Measurements from ENCODE around the gene CLDN24. TPM values are rescaled to one million over a fixed set of nuclear protein-coding genes. Genes with fewer than 3 reads are reported as not detected.

CLDN24 gene
- total RNA-seq, 1 experiment from 2014 or later = not detected

- intact Hi-C loops (cut with micrococcal nuclease; ENCODE audit: unreplicated experiment) = no loop called here
- DNase-seq (ENCODE audit: low read depth, low spot score) (no peak), ATAC-seq (no peak)
- no peaks in the 10 kb centered on the region for H3K9me3 ChIP-seq (ENCODE audit: control insufficient read depth, insufficient read depth, low read depth, low read length)
- no peak overlapping the region for H3K27ac ChIP-seq (ENCODE audit: low read length)
- peaks cover 12% of the 10 kb centered on the region for H3K36me3 ChIP-seq (ENCODE audit: control insufficient read depth, insufficient read depth, low read length)
- H3K4me3 ChIP-seq (ENCODE audit: low read depth in 2 of 2, low read length in 2 of 2) = no peak overlapping the region
- H3K27me3 ChIP-seq (ENCODE audit: control insufficient read depth, insufficient read depth, low read length) = no peaks in the 10 kb centered on the region
- in situ Hi-C loops (cut with HindIII; ENCODE audit: low pct_unique_long_range_greater_than_20kb, low sequenced_read_pairs) = no loop called here
- ChIA-PET POLR2A (no interaction called here), CTCF (no interaction called here)
- no TSS peak for BruUV-seq (replicated peaks)
- TF ChIP-seq POLR2AphosphoS5 (IDR thresholded peaks at IDR 0.05; ENCODE audit: low read depth, low read length) (no peak), CTCF (IDR thresholded peaks at IDR 0.05) (no peak), TCF7L2 (IDR thresholded peaks at IDR 0.05; ENCODE audit: low read depth, low read length) (no peak), SIN3A (IDR thresholded peaks at IDR 0.05; ENCODE audit: borderline replicate concordance, insufficient read depth, low read depth, low read length) (no peak)
- TF ChIP-seq, protein P1, sequence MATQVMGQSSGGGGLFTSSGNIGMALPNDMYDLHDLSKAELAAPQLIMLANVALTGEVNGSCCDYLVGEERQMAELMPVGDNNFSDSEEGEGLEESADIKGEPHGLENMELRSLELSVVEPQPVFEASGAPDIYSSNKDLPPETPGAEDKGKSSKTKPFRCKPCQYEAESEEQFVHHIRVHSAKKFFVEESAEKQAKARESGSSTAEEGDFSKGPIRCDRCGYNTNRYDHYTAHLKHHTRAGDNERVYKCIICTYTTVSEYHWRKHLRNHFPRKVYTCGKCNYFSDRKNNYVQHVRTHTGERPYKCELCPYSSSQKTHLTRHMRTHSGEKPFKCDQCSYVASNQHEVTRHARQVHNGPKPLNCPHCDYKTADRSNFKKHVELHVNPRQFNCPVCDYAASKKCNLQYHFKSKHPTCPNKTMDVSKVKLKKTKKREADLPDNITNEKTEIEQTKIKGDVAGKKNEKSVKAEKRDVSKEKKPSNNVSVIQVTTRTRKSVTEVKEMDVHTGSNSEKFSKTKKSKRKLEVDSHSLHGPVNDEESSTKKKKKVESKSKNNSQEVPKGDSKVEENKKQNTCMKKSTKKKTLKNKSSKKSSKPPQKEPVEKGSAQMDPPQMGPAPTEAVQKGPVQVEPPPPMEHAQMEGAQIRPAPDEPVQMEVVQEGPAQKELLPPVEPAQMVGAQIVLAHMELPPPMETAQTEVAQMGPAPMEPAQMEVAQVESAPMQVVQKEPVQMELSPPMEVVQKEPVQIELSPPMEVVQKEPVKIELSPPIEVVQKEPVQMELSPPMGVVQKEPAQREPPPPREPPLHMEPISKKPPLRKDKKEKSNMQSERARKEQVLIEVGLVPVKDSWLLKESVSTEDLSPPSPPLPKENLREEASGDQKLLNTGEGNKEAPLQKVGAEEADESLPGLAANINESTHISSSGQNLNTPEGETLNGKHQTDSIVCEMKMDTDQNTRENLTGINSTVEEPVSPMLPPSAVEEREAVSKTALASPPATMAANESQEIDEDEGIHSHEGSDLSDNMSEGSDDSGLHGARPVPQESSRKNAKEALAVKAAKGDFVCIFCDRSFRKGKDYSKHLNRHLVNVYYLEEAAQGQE (IDR thresholded peaks at IDR 0.05; ENCODE audit: insufficient read depth in 1 of 2, low read depth in 2 of 2, low read length in 1 of 2) = no peak
- H3K4me1 ChIP-seq (ENCODE audit: control insufficient read depth, insufficient read depth, low read length) = no peaks in the 10 kb centered on the region
Measured at GRCh38 chr4:183286590-183287308, 35.5 kb downstream of the CLDN24 start.

DNA sequence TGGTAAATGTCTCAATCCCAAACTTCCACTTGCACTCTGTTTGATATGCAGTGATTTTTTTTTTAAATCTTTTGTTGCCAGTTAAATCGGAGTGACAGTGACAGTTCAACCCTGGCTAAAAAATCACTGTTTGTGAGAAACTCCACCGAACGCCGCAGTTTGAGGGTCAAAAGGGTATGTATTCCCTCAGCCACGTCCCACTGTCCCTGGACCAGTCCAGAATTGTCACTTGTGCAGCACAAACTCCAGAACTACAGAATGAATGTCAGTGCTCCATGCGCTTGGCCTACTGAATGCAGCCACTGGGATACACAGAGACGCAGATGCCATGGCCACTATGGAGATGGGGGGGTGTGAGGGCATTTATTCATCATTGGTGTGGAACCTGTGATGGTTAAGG, 36.3 kb downstream of the CLDN24 start:
- Histone ChIP-seq H3K4me1 (ENCODE audit: control insufficient read depth, insufficient read depth, low read length) (no peaks in the 10 kb centered on the region), H3K36me3 (ENCODE audit: control insufficient read depth, insufficient read depth, low read length) (peaks cover 16% of the 10 kb centered on the region), H3K9me3 (ENCODE audit: control insufficient read depth, insufficient read depth, low read depth, low read length) (no peaks in the 10 kb centered on the region), H3K27ac (ENCODE audit: low read length) (no peak overlapping the region), H3K27me3 (ENCODE audit: control insufficient read depth, insufficient read depth, low read length) (no peaks in the 10 kb centered on the region), H3K4me3 (ENCODE audit: low read depth in 2 of 2, low read length in 2 of 2) (no peak overlapping the region)
- ATAC-seq = no peak
- DNase-seq (ENCODE audit: low read depth, low spot score) = no peak
- in situ Hi-C loops (cut with HindIII; ENCODE audit: low pct_unique_long_range_greater_than_20kb, low sequenced_read_pairs) = no loop called here
- intact Hi-C loops (cut with micrococcal nuclease; ENCODE audit: unreplicated experiment) = no loop called here
- no TSS peak for BruUV-seq (replicated peaks)
- TF ChIP-seq SIN3A (IDR thresholded peaks at IDR 0.05; ENCODE audit: borderline replicate concordance, insufficient read depth, low read depth, low read length) (no peak), POLR2AphosphoS5 (IDR thresholded peaks at IDR 0.05; ENCODE audit: low read depth, low read length) (no peak), TCF7L2 (IDR thresholded peaks at IDR 0.05; ENCODE audit: low read depth, low read length) (no peak), CTCF (IDR thresholded peaks at IDR 0.05) (no peak)
- TF ChIP-seq, protein P1 (IDR thresholded peaks at IDR 0.05; ENCODE audit: insufficient read depth in 1 of 2, low read depth in 2 of 2, low read length in 1 of 2) = no peak
- ChIA-PET CTCF (no interaction called here), POLR2A (no interaction called here)

Measured in Panc1 (cell line).